NB4 (cell line): ENCODE results near the gene RHOD.

Experiments used
- MYC ChIP-seq: IDR thresholded peaks from 2 replicates; pipeline ENCODE4 v1.6.1; 2011; ENCODE audit warnings: low read depth, low read length
- POLR2A ChIP-seq: IDR thresholded peaks from 2 replicates; pipeline ENCODE4 v1.6.1; 2011; ENCODE audit warnings: mild to moderate bottlenecking; ENCODE audit not compliant: insufficient read length; ENCODE audit errors: extremely low read depth
- TF ChIP-seq, protein P1 (sequence below): IDR thresholded peaks from one replicate; pipeline ENCODE4 v1.5.1; 2012; ENCODE audit warnings: low read depth, low read length
- TF ChIP-seq, protein P2 (sequence below): IDR thresholded peaks from 2 replicates; pipeline ENCODE4 v1.6.1; 2011; ENCODE audit warnings: low read depth, low read length

DNA sequence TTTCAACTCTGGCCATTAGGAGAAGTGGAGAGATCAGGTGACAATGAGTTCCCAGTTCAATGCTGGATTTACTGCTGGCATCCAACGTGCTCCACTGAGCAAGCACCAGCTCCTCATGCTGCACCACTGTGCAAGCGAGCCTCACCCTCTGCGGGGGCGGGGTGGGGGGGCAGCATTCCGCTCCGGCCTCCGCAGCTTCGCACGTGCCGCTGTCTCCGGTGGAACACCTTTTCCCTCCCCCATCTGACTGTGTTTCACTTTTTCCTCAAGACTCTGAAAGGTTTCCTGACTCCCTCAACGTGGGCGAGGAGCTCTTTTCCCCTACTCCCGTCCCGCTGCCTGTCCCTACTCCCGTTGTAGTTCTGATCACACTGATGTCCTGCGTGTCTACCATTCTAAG is 835 bp upstream of the RHOD start:
- TF ChIP-seq MYC (no peak), POLR2A (no peak)
- TF ChIP-seq, protein P1, sequence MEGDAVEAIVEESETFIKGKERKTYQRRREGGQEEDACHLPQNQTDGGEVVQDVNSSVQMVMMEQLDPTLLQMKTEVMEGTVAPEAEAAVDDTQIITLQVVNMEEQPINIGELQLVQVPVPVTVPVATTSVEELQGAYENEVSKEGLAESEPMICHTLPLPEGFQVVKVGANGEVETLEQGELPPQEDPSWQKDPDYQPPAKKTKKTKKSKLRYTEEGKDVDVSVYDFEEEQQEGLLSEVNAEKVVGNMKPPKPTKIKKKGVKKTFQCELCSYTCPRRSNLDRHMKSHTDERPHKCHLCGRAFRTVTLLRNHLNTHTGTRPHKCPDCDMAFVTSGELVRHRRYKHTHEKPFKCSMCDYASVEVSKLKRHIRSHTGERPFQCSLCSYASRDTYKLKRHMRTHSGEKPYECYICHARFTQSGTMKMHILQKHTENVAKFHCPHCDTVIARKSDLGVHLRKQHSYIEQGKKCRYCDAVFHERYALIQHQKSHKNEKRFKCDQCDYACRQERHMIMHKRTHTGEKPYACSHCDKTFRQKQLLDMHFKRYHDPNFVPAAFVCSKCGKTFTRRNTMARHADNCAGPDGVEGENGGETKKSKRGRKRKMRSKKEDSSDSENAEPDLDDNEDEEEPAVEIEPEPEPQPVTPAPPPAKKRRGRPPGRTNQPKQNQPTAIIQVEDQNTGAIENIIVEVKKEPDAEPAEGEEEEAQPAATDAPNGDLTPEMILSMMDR: no peak
- TF ChIP-seq, protein P2, sequence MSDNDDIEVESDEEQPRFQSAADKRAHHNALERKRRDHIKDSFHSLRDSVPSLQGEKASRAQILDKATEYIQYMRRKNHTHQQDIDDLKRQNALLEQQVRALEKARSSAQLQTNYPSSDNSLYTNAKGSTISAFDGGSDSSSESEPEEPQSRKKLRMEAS: no peak
